ENCODE data around the gene THG1L.
A peak's percentile ranks its signal among the peaks of the same experiment; 100 is the strongest.
"Not testable (repeated sequence)": the region's sequence is repeated elsewhere in the genome, so short reads cannot be mapped to it uniquely, and the experiment has no call there.

The THG1L gene

DNA sequence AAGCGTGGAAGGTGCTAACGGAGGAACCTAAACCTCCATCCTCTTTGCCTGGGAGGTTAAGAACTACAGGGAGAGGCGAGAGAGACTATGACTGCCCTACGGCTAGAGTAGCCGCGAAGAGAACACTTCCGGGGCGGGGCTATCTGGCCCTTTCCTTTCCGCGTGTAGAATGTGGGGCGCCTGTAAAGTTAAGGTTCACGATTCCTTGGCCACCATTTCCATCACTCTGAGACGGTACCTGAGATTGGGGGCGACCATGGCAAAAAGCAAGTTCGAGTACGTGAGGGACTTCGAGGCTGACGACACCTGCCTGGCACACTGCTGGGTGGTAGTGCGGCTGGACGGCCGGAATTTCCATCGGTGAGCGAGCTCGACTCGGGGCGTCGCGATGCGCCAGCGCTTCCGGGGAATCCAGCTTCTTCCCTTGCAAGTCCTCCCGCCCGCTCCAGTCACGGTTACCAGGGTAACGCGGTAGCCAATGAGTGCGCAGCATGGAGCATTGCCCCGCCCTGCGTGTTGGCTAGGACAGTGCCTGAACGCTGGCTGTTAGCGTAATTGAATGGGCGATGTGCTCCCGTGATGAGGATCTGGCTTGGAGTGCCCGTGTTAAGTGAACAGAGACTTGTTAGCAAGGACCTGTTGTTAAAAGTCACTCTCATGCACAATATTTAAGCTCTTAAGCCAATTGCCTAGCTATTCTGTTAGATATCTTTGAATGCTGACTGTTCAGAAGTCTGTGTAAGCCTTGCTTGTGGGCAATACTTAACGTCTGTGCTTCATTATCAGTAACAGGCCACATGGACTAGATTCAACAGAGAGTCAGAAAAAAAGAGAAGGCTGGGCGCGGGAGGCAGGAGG lies at the start of gene THG1L:
TSS of gene THG1L (plus strand) at position 149 of the 858 bp plus-strand sequence. CDS start at position 170, 21 bp downstream.
- peak; percentile 69 for DNase-seq (ENCODE audit: low read depth)

DNA sequence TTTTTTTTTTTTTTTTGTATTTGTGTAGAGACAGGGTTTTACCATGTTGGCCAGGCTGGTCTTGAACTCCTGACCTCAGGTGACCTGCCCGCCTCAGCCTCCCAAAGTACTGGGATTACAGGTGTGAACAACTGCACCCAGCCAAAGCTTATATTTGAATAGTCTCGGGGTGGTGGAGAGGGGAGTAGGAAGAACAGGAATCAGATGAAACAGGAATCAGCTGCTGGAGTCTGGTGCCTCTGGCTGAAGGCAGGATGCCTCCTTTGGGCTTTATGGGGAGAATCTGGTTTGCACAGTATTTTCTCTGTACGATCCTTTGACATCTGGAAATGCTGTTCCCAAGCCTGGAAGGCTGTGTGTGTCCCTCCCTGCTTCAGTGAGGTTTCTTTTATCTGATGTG lies 49.0 kb upstream of the THG1L start:
- DNase-seq (ENCODE audit: low read depth): no peak

DNA sequence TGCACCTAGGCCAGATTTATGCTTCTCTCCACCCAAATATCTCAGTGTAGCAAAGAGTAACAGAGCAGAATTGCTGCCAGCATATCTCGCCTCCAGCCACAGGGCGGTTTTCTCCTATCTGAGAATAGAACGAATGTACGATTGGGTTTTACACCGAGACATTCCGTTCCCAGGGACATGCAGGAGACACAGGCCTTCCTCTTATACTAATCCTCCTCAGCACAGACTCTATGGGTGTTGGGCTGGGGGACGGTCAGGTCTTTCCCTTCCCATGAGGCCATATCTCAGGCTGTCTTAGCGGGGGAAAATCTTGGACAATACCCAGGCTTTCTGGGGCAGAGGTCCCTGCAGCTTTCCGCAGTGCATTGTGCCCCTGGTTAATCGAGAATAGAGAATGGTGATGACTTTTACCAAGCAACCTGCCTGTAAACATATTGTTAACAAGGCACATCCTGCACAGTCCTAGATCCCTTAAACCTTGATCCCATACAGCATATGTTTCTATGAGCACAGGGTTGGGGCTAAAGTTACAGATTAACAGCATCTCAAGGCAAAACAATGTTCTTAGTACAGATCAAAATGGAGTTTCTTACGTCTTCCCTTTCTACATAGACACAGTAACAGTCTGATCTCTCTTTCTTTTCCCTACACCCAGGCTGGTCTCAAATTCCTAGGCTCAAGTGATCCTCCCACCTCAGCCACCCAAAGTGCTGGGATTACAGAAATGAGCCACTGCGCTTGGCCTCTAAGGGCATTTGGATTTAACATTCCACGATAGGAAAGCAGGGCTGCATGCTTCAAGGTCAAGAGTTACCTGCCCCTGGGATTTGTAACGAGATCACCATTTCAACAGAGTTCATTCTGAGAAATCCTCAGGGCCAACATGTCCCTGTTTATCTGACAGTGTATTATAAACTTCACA lies 44.7 kb upstream of the THG1L start:
- not testable (repeated sequence) for DNase-seq (ENCODE audit: low read depth)

GRCh38 chr5:157687198-157687554 lies 44.0 kb upstream of the THG1L start:
- DNase-seq (ENCODE audit: low read depth): no peak

GRCh38 chr5:157689942-157690689 lies 41.1 kb upstream of the THG1L start:
- no peak for DNase-seq (ENCODE audit: low read depth)

- no peak for DNase-seq (ENCODE audit: low read depth)
Measured at GRCh38 chr5:157690690-157691433, 40.4 kb upstream of the THG1L start.

GRCh38 chr5:157693816-157694215 lies 37.4 kb upstream of the THG1L start:
- DNase-seq (ENCODE audit: low read depth): not testable (repeated sequence)

DNA sequence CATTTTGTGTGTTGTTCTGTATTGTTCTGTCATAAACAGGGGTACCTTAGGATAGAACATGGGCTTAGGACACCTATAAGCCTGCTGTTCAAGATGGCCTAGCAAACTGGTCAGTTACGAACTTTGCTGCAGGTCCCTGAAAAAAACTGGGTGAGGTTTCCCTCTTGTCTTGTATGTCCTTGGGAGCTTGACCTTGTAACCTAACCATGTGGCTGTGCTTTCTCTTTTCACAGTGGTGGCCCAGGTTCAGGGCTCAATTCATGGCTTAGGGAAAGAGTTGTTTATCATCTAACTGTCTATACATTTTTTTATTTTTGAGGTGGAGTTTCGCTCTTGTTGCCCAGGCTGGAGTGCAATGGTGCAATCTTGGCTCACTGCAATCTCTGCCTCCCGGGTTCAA lies 35.1 kb upstream of the THG1L start:
- DNase-seq (ENCODE audit: low read depth): not testable (repeated sequence)

DNA sequence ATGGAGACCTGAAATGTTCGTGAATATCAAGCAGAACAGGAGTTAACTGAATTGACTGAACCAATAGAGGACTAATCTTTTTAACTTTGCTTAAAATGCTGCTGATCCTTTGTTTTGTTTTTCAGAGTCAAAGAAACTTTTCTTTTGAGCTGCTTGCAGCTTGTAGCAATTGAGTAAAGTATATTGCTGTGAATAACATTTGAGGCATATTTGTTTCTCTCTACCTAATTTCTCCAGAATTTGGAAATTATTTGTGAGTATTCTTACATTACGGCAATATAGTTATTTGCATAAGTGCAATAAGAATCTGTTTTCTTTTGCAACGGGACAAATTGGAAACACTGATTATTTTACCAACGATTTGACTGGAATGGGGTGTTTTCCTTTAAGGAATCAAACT lies 32.5 kb upstream of the THG1L start:
- not testable (repeated sequence) for DNase-seq (ENCODE audit: low read depth)

DNA sequence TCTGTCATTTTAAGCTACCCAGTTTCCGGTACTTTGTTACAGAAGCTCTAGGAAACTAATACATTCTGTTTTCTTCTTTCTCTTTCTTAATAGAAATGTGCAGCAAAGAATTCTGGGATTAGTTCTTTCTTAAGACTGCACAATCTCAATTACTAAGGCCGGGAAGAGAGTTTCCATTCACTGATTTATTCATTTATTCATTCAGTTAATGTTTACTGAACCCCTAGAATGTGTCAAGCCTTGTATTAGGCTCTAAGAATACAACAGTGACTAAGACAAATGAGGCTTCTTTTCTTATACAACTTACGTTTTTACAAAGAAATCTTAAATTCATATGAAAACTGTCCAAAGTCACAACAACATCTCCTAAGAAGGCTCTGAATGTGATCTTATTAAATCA lies 27.5 kb upstream of the THG1L start:
- no peak for DNase-seq (ENCODE audit: low read depth)

- no peak for DNase-seq (ENCODE audit: low read depth)
Measured at GRCh38 chr5:157708866-157709265, 22.4 kb upstream of the THG1L start.

GRCh38 chr5:157709346-157709745 lies 21.9 kb upstream of the THG1L start:
- no peak for DNase-seq (ENCODE audit: low read depth)

GRCh38 chr5:157710431-157710830 lies 20.8 kb upstream of the THG1L start:
- no peak for DNase-seq (ENCODE audit: low read depth)

DNA sequence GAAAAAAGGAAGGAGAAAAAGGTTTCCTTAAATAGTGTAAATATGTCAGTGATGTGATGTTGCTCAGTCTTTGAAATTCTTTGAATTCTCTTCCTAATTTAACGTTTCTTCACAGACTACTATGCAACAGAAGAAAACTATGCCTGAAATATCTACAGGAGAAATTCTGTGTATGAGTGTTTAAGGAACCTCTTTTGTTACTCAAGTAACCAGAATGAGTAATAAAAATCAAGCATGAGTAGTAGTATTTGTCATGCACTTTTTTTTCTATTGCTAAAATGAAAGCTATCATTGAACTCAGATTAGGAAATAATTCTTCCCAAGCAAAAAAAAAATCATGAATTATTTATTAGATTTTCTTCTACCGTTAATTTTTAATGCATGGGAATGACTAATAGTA lies 20.3 kb upstream of the THG1L start:
- DNase-seq (ENCODE audit: low read depth): peak; percentile 24

DNA sequence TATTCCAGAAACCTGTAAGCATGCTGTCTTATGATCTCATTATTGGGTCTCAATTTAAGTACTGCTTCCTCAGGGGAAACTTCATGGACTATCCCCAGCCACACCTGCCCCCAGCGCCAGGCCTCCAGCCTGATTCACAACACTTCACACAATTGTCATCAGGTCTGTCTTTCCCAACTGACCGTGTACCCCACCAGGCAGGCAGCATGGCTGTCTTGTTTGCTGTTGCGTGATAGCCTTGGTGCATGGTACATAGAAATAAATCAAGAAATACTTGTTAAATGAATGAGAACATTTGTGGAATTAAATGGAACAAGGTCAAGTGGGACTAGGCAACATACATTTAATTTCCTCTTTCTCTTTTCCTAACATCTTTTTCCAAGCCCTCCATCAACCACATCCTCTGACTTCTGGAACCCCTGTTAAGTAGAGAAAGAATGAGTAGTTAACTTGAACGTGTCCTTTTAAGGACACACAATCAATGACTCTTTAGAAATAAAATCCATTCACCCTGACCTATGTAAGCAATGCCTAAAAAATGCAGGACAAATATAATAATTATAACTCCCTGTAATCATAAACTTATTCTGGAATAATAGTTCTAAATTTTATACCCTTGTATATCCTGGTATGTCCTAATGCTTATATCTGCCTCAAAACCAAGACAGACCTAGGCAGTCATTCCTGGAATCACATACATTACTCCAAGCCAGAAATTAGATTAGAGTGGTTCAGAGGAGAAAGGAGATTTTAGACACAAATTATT lies 17.2 kb upstream of the THG1L start:
- no peak for DNase-seq (ENCODE audit: low read depth)

GRCh38 chr5:157714596-157714864 lies 16.7 kb upstream of the THG1L start:
- DNase-seq (ENCODE audit: low read depth): no peak

DNA sequence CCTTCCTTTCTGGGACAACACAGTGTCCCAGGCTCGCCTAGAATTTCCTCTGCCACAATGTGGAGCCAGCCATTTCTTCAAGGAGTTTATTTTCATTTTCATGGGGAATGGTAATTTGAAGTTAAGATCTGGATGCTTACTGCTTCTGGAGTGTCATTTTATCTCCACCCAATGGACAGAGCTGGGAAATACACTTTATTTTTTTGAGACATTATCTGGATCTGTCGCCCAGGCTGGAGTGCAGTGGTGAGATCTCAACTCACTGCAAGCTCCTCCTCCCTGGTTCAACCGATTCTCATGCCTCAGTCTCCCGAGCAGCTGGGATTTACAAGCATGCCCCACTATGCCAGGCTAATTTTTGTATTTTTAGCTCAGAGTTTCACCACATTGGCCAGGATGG lies 12.7 kb upstream of the THG1L start:
- no peak for DNase-seq (ENCODE audit: low read depth)

DNA sequence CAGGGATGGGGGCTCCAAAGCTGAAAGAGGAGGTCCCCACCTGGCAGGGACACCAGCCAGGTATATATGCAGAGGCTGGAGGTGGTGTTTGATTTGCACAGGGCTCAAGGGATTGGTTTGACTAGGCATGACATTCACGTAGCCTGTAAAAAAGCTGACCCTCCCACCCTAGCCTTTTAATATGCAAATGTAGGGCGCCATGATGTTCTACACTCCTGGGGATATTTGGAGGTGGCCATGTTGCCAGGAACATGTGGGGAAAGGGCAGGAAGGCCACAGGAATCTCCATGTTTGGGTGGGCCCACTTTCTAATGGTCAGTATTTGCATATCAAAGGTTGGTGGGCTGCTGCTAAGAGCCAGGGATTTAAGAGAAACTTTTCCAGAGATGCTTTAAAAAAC lies 12.0 kb upstream of the THG1L start:
- DNase-seq (ENCODE audit: low read depth): no peak

- DNase-seq (ENCODE audit: low read depth): no peak
Measured at GRCh38 chr5:157721159-157721558, 10.1 kb upstream of the THG1L start.

GRCh38 chr5:157722895-157723294 lies 8.3 kb upstream of the THG1L start:
- not testable (repeated sequence) for DNase-seq (ENCODE audit: low read depth)

GRCh38 chr5:157726607-157727006 lies 4.6 kb upstream of the THG1L start:
- not testable (repeated sequence) for DNase-seq (ENCODE audit: low read depth)

Data from HS-27A (cell line).